Peyer's patch (tissue), 4 donors: ENCODE data around the gene DNAJC21. TPM values are rescaled to one million over a fixed set of nuclear protein-coding genes. Genes with fewer than 3 reads are reported as not detected.

ENCODE experiments used
- DNase-seq, 3 donors: peaks; one replicate each; pipeline ENCODE4 v3.0.0-alpha.2; 2017 to 2019
- H3K27ac ChIP-seq, 4 donors: fragments of 200-600 bp; sonication (generic); one replicate each; pipeline ENCODE4 v1.5.1; 2016 to 2019
- H3K27me3 ChIP-seq, 2 donors: fragments of 200-600 bp; sonication (generic); one replicate each; pipeline ENCODE4 v1.5.1; 2019
- H3K36me3 ChIP-seq, 3 donors: fragments of 200-600 bp; sonication (generic); one replicate each; pipeline ENCODE4 v1.5.1; 2016 to 2019
- H3K4me1 ChIP-seq, 4 donors: fragments of 200-600 bp; sonication (generic); one replicate each; pipeline ENCODE4 v1.5.1; 2016 to 2019
- H3K4me3 ChIP-seq, 4 donors: fragments of 200-600 bp; sonication (generic); 1 replicate in 3 of 4; 2 replicates in 1 of 4; pipeline ENCODE4 v1.5.1; 2016 to 2019; ENCODE audit warnings: mild to moderate bottlenecking in 1 of 4
- H3K9me3 ChIP-seq, 4 donors: fragments of 200-600 bp; sonication (generic); one replicate each; pipeline ENCODE4 v1.5.1; 2016 to 2019; ENCODE audit warnings: mild to moderate bottlenecking in 1 of 4
- CTCF ChIP-seq, 6 experiments: fragments of 450-650 bp in 4 of 6; fragments of 200-600 bp in 2 of 6; sonication (generic) in 1 of 6; IDR thresholded peaks; one replicate each; pipeline ENCODE4 v1.5.1; 2017 to 2019; ENCODE audit warnings: antibody characterized with exemption in 6 of 6, mild to moderate bottlenecking in 3 of 6, moderate library complexity in 1 of 6
- POLR2A ChIP-seq, 2 donors: fragments of 450-650 bp; IDR thresholded peaks; one replicate each; pipeline ENCODE4 v1.5.1; 2017; ENCODE audit warnings: antibody characterized with exemption in 2 of 2, mild to moderate bottlenecking in 2 of 2, moderate library complexity in 2 of 2
- total RNA-seq, 4 donors: library from RNA; depleted of rRNA; stranded (reverse); fragments of >200 nt; gene quantifications; one replicate each; pipeline ENCODE4 v1.1.0, GENCODE V29; 2016

Gene DNAJC21
- total RNA-seq, result 10 to 100 TPM; 17.5 to 64.4 (median 32.2) TPM

GRCh38 chr5:34929134-34929719 is at the start of gene DNAJC21:
Gene DNAJC21, plus strand, starts transcription at chr5:34929559. Its CDS starts 261 bp downstream, at chr5:34929820.
- Histone ChIP-seq H3K4me1 (peaks cover 0 to 17% (median 6%) of the 10 kb centered on the region in 4 donors), H3K27me3 (no peaks in the 10 kb centered on the region), H3K4me3 (peak within 1 kb of the TSS; percentile 83 to 94 (median 92)), H3K36me3 (peaks cover 0 to 28% (median 0%) of the 10 kb centered on the region in 3 donors), H3K27ac (peak within 1 kb of the TSS; percentile 90 to 98 (median 96)), H3K9me3 (no peaks in the 10 kb centered on the region)
- peak; percentile 96 to 99 (median 99) for DNase-seq
- TF ChIP-seq CTCF (IDR thresholded peaks at IDR 0.05) (no peak), POLR2A (IDR thresholded peaks at IDR 0.05) (no peak)

GRCh38 chr5:34881246-34881645 is 48.1 kb upstream of the DNAJC21 start:
- Histone ChIP-seq H3K27me3 (no peaks in the 10 kb centered on the region), H3K27ac (no peak overlapping the region), H3K9me3 (no peaks in the 10 kb centered on the region), H3K4me3 (no peak overlapping the region), H3K4me1 (no peaks in the 10 kb centered on the region), H3K36me3 (no peaks in the 10 kb centered on the region)
- TF ChIP-seq CTCF (IDR thresholded peaks at IDR 0.05) (no peak), POLR2A (IDR thresholded peaks at IDR 0.05) (no peak)
- DNase-seq, result no peak

- H3K9me3 ChIP-seq, result no peaks in the 10 kb centered on the region
- DNase-seq, result no peak
- H3K4me3 ChIP-seq, result no peak overlapping the region
- no peaks in the 10 kb centered on the region for H3K36me3 ChIP-seq
- TF ChIP-seq CTCF (IDR thresholded peaks at IDR 0.05), result no peak
- TF ChIP-seq POLR2A (IDR thresholded peaks at IDR 0.05), result no peak
- no peak overlapping the region for H3K27ac ChIP-seq
- no peaks in the 10 kb centered on the region for H3K4me1 ChIP-seq
- no peaks in the 10 kb centered on the region for H3K27me3 ChIP-seq
These were observed 42.8 kb upstream of the DNAJC21 start for GRCh38 chr5:34886392-34887119.

- H3K9me3 ChIP-seq, result no peaks in the 10 kb centered on the region
- no peaks in the 10 kb centered on the region for H3K27me3 ChIP-seq
- no peak overlapping the region for H3K27ac ChIP-seq
- TF ChIP-seq POLR2A (IDR thresholded peaks at IDR 0.05), result no peak
- no peak for TF ChIP-seq CTCF (IDR thresholded peaks at IDR 0.05)
- no peaks in the 10 kb centered on the region for H3K36me3 ChIP-seq
- no peak for DNase-seq
- no peaks in the 10 kb centered on the region for H3K4me1 ChIP-seq
- no peak overlapping the region for H3K4me3 ChIP-seq
These were observed 40.0 kb upstream of the DNAJC21 start for GRCh38 chr5:34889394-34889793.

GRCh38 chr5:34891981-34892380 is 37.4 kb upstream of the DNAJC21 start:
- DNase-seq, result no peak
- Histone ChIP-seq H3K9me3 (no peaks in the 10 kb centered on the region), H3K4me1 (no peaks in the 10 kb centered on the region), H3K27ac (no peak overlapping the region), H3K4me3 (no peak overlapping the region), H3K36me3 (no peaks in the 10 kb centered on the region), H3K27me3 (no peaks in the 10 kb centered on the region)
- no peak for TF ChIP-seq CTCF (IDR thresholded peaks at IDR 0.05)
- no peak for TF ChIP-seq POLR2A (IDR thresholded peaks at IDR 0.05)
